HTERT RPE-1 (cell line): Measurements from ENCODE around the gene DOCK11.
"Not testable (repeated sequence)": the region's sequence is repeated elsewhere in the genome, so short reads cannot be mapped to it uniquely, and the experiment has no call there.

Experiments
- in situ Hi-C: fragments of 300-500 bp; cut with MboI; formaldehyde crosslinking; loops from 4 replicates; pipeline ENCODE4 v1.14.3; 2020; ENCODE audit warnings: low sequenced_read_pairs

The DOCK11 gene

DNA sequence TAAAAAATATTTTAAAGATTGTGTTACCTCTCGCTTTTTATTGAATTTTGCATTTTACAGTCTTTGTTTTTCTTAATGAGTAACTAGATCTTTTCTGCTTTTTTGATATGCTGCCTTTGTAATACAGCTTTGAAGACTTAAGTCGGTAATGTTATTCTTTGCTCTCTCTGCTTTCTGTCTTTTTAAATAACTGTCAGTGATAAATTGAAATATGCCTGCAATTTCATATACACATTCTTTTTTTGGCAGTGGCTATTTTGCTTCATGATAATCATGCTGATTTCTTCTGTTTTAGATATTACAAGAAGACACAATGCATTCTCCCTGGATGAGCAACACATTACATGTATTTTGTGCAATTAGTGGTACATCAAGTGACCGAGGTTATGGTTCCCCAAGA is 189.8 kb downstream of the DOCK11 start:
- in situ Hi-C loops, result no loop called here

DNA sequence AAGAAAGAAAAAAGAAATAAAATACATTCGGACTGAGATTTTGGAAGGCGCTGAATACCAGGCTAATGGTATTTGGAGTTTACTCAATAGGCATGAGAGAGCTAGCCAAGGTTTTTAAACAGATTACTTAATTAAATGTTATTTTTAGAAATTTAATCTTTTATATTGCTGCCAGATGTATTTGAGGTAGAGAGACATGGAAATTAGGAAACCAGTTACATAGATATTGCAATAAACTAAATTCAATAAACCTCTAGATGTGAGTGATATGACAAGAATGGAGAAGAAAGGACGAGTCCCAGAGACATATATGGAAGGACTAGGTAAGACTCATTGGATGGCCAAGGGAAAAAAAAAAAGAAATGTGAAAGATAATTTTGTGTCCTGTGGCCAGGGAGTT is 193.3 kb downstream of the DOCK11 start:
- in situ Hi-C loops, result no loop called here

- in situ Hi-C loops, result no loop called here
Measured at GRCh38 chrX:118693843-118694242, 198.2 kb downstream of the DOCK11 start.

- in situ Hi-C loops, result no loop called here
Measured at GRCh38 chrX:118694638-118695037, 199.0 kb downstream of the DOCK11 start.

GRCh38 chrX:118698516-118699170 is 203.0 kb downstream of the DOCK11 start:
- in situ Hi-C loops, result no loop called here

DNA sequence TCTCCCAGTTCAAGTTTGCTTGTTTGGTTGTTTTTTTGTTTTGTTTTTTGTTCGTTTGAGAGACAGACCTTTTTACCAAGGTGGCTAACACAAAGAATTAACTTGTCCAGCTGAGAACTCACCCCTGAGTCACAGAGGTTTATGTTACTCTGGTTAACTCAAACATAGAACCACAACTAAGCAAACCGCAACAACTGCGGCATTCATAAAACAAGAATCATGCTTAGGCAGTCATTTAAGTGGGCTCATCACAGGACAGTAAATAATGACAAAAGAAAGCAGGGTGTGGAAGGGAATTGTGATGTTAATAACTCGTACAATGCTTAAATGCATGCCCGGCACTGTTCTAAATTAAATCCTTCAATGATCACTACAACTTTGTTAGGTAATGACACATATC is 207.1 kb downstream of the DOCK11 start:
- in situ Hi-C loops, result no loop called here

DNA sequence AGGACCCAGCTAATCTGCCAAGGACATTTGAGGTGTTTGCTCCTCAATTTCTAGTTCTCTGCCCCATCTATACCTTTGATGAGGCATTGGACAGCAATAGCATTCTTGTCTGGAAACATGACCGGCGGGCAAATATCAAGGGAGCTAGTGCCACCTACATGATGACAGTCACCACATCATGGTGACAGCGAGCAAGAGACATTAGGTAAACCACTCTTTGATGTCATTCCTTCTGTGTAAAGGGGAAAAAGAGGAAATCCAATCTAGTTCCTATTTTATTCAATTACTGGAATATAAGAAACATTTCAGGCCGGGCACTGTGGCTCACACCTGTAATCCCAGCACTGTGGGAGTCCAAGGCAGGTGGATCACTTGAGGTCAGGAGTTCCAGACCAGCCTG is 211.1 kb downstream of the DOCK11 start:
- in situ Hi-C loops, result no loop called here

GRCh38 chrX:118714521-118714920 is 218.9 kb downstream of the DOCK11 start:
- in situ Hi-C loops, result no loop called here

DNA sequence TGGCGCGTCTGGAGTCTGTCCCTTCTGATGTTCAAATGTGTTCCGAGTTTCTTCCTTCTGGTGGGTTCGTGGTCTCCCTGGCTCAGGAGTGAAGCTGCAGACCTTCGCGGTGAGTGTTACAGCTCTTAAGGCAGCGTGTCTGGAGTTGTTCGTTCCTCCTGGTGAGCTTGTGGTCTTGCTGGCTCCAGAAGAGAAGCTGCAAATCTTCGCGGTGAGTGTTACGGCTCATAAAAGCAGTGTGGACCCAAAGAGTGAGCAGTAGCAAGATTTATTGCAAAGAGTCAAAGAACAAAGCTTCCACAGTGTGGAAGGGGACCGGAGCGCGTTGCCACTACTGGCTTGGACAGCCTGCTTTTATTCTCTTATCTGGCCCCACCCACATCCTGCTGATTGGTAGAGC is 220.3 kb downstream of the DOCK11 start:
- in situ Hi-C loops, result not testable (repeated sequence)

DNA sequence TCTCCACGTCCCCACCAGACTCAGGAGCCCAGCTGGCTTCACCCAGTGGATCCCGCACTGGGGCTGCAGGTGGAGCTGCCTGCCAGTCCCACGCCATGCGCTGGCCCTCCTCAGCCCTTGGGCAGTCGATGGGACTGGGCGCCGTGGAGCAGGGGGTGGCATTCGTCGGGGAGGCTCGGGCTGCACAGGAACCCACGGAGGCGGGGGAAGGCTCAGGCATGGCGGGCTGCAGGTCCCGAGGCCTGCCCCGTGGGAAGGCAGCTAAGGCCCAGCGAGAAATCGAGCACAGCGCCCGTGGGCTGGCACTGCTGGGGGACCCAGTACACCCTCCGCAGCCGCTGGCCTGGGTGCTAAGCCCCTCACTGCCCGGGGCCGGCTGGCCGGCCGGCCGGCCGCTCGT is 221.2 kb downstream of the DOCK11 start:
- in situ Hi-C loops, result not testable (repeated sequence)

- in situ Hi-C loops, result no loop called here
Measured at GRCh38 chrX:118717678-118718391, 222.2 kb downstream of the DOCK11 start.

- in situ Hi-C loops, result no loop called here
Measured at GRCh38 chrX:118718737-118719136, 223.1 kb downstream of the DOCK11 start.

- in situ Hi-C loops, result no loop called here
Measured at GRCh38 chrX:118720058-118720707, 224.6 kb downstream of the DOCK11 start.

DNA sequence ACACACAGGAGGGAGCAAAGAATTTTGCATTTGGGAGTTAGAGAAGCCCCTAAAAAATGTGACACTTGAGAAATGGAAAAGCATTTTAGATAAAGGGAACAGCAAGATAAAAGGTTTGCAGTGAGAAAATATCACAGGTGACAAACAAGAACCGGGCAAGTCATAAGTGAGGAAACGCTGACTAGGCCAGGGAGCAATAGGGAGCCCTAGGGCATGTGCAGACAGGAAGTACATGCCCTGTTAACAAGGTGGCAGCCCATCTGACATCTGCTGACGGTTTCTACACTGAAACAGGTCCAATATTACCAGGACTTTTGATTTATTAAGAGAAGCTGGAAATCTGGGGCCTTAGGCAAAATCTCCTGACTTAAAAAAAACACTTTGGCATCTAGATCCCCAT is 227.8 kb downstream of the DOCK11 start:
- in situ Hi-C loops, result no loop called here

- in situ Hi-C loops, result no loop called here
Measured at GRCh38 chrX:118724365-118724764, 228.8 kb downstream of the DOCK11 start.

GRCh38 chrX:118724775-118725174 is 229.2 kb downstream of the DOCK11 start:
- in situ Hi-C loops, result no loop called here

GRCh38 chrX:118726396-118726795 is 230.8 kb downstream of the DOCK11 start:
- in situ Hi-C loops, result no loop called here

DNA sequence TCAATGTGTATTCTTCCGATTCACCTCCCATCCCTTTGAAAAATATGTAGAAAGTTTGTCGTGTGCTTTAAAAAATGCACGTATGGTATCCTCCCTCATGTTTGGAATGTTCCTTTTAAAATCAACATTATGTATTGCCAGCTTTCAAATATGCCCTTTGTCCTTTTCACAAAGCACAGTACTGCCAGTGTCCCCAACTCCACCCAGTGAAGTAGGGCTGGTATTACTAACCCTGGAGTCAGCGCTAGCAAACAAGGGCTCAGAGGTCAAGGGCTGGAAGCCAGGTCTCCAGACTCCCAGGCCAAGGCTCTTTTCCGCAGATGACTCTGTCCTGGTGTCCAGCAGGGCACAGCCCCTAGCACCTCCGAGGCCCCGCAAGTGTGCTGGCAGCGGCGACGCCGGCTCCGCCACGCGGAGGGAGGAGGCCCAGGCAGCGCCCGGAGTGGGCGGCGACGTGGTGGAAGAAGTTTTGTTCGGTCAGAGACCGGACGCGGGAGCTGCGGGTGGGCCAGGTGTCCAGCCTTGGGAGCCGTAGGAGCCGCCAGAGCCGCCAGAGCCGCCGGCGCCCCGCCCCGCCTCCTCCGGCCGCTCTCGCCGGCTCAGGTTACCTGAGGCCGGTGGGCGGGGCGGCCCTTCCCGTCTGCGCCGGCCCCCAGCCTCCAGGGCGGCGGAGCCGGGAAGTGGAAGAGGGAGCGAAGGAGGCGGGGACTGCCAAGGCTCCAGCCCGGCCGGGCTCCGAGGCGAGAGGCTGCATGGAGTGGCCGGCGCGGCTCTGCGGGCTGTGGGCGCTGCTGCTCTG is 231.5 kb downstream of the DOCK11 start, which contains the start of gene IL13RA1:
Gene IL13RA1, plus strand, starts transcription at position 720 of the 799 bp plus-strand sequence. Its CDS starts 33 bp downstream, at position 753.
- in situ Hi-C loops, result no loop called here

DNA sequence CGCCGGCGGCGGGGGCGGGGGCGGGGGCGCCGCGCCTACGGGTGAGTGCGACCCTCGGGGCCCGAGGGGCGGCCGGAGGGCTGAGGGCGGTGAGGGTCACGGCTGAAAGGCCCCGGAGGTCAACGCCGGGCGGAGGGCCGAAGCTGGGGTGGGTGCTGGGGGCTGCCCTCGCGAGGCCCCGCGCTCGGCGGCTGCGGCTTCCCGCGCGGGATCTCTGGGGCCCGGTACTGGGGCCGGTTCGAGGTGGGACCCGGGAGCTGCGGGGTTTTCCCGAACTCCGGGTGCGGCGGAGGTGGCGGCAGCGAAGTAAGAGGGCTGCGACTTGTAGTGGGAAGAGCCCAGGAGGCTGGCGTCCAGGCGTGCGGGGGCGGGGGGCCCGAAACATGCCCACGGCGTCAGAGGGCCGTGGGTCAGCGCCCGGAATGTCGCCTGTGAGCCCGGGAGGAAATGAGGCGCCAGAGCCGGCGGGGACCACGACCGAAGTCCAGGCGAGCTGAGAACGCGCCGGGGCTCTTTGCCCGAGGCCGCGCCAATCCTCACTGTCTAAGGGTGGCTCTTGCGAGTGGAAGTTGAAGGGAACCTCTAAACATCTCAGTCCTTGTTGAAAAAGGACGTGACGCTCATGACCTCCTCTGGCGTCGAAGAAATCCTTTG is 232.2 kb downstream of the DOCK11 start:
- in situ Hi-C loops, result no loop called here

DNA sequence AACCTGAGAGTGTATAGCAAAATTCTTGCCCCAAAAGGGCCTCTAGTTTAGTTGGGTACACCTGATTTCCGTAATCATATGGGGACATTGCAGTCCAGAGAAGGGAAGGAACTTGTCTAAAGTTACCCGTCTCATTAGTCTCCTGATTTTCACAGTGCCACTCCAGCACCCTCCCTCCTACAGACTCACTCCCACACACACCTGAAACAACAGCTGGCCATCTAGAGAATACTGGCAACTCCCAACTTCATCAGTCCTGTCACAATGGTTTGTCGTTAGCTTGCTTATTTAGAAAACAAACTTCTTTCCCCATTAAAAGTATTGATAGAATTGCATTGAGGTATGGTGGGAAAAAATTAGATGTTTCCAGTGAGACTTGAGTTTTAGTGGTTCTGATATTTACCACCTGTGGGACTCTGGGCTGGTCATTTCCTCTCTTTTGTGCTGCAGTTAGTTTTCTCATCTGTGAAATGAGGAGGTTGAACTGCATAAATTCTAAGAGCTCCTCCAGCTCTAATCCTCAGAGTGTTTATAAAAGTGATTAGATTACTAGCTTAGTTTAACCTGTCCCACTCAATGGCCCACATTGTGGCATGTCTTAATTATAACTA is 233.5 kb downstream of the DOCK11 start:
- in situ Hi-C loops, result no loop called here
